ENCODE results near the gene SLC25A22.

Gene SLC25A22

GRCh38 chr11:771617-772204 is 26.4 kb downstream of the SLC25A22 start:
- DNase-seq (ENCODE audit: low read depth in 2 of 2): no peak

DNA sequence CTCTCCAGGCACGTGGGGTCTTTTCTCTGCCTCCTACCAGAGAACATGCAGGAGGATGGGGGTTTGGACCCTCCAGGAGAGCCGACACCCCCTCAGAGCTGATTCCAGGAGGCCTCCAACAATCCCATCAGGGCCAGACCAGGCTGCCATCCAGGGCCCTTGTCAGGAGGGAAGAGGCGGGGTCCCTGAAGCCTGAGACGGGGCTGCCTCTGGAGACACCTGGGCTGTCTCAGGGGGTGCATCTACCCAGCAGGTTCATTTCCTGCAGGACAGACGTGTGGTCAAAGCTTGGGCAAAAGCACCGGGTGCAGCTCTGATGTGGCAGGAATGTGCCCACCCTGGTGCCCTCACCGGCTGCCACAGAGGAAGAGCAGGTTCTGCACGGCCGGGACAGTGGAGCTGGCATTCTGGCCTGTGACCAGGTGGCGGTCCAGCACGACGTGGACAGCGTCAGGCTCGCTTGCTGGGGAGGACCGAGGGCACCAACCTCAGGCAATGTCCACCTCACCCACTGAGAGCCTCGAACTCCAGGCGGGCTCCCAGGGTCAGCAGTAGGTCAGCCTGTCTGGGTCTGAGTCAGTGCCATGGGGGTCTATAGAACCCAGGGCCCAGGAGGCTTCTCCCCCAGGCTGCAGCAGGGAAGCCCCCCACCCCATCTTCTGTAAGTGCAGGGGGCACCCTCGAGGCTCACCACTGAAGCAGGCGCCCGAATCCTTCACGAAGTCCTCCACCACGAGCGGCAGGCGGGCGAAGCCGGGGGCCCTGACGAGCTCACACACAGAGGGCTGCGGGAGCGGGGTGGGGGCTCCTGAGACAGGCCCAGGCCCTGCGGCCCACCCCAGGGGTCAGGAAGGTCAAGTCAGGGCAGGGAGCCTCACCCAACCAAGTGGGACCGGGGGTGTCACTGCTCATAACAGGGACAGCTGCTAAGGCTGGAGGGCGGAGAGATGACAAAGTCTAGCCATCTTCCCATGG is 27.2 kb downstream of the SLC25A22 start:
- DNase-seq (ENCODE audit: low read depth in 2 of 2): no peak

GRCh38 chr11:769887-770641 is 28.0 kb downstream of the SLC25A22 start:
- DNase-seq (ENCODE audit: low read depth in 2 of 2): no peak

- no peak for DNase-seq (ENCODE audit: low read depth in 2 of 2)
These were observed 30.8 kb downstream of the SLC25A22 start for GRCh38 chr11:767238-767637.

- no peak for DNase-seq (ENCODE audit: low read depth in 2 of 2)
These were observed 31.2 kb downstream of the SLC25A22 start for GRCh38 chr11:766936-767210.

DNA sequence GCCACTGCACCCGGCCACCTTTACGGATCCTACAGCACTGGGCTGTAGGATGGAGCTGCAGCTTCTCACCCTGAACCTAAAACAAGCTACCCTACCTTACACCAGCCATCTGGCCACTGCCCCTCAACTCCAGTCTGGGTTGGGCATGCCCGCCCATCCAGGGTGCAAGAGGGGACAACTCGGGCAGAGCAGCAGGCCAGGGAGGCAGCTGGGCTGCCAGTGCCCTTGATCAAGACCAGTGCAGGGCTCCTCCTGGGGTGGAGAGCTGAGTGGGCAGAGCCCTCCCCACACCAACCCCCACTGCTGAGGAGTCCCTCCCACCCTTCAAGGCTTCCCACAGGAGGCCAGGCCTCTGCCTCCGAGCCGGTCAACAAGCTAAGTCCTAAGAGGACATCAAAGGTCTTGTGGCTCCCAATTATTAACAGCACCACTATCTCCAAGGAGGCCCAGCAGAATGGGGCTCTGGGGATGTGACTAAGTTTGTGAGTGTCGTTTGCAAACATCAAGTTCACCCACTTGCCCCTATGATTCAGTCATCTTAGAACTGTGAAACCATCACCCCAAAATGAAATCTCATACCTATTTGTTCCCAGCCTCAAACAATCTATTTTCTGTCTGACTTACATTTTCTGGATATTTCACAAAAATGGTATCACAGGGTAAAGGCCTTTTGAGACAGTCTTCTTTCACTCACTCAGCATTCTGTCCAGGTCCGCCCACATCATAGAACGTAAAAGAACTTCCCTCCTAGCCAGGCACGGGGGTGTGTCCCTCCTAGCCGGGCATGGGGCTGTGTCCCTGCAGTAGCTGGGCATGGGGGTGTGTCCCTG is 31.8 kb downstream of the SLC25A22 start:
- no peak for DNase-seq (ENCODE audit: low read depth in 2 of 2)

DNA sequence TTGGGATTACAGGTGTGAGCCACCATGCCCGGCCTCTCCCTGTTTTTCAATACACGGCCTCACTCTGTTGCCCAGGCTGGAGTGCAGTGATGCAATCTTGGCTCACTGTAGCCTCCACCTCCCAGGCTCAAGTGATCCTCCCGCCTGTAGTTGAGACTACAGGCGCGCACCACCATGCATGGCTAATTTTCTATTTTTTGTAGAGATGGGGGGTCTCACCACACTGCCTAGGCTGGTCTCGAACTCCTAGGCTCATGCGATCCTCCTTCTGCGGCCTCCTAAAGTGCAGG is 32.3 kb downstream of the SLC25A22 start:
- no peak for DNase-seq (ENCODE audit: low read depth in 2 of 2)

DNA sequence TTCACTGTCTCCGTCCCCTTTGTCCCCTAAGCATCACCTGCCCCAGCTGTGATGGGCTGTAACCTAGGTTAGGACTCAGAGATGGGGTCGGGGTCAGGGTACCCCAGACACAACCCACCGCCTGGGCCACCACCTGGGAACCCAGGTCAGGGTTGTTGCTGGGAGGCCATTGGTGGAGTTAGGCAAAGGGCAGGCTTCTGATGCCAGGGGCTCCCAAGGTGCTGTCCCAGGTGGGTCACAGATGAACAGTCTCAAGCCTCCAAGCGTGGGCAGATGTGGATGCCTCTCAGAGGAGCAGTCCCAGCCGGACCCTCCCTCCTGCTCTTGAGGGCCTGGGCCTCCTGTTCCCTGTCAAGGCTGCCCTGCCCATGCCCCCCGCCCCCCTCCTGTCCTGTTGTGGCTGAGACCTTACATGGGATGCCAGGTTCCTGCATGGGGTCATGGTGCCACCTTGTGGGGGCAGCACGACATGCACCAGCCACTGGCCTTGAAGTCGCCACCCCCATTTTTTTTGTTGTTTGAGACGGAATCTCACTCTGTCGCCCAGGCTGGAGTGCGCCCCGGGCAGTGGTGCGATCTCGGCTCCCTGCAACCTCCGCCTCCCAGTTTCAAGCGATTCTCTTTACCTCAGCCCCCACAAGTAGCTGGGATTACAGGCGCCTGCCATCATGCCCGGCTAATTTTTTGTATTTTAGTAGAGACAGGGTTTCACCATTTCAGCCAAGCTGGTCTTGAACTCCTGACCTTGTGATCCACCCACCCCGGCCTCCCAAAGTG is 32.9 kb downstream of the SLC25A22 start:
- DNase-seq (ENCODE audit: low read depth in 2 of 2): peak in 1 of 2 experiments; percentile 45

DNA sequence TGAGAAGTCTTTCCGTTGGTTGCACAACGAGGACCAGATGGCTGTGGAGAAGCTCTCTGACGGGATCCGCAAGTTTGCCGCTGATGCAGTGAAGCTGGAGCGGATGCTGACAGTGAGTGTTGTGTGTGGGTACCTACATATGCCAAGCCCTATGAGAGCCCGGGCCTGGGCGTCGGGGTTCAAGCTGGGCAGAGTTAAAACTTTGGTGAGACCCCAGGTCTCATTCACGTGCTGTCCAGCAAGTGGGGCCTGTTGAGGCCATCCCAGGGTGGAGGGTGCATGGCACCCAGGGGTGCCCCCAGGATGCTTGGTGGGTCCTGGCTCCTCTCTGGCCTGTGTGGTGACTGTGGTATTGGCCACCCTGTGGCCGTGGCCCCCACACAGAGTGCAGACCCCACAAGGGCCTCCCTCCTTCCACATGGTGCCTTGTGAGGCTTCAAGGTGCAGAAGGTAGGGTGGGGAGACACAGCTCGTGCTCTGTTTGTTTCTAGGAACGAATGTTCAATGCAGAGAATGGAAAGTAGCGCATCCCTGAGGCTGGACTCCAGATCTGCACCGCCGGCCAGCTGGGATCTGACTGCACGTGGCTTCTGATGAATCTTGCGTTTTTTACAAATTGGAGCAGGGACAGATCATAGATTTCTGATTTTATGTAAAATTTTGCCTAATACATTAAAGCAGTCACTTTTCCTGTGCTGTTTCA is 33.6 kb downstream of the SLC25A22 start:
- no peak for DNase-seq (ENCODE audit: low read depth in 2 of 2)

DNA sequence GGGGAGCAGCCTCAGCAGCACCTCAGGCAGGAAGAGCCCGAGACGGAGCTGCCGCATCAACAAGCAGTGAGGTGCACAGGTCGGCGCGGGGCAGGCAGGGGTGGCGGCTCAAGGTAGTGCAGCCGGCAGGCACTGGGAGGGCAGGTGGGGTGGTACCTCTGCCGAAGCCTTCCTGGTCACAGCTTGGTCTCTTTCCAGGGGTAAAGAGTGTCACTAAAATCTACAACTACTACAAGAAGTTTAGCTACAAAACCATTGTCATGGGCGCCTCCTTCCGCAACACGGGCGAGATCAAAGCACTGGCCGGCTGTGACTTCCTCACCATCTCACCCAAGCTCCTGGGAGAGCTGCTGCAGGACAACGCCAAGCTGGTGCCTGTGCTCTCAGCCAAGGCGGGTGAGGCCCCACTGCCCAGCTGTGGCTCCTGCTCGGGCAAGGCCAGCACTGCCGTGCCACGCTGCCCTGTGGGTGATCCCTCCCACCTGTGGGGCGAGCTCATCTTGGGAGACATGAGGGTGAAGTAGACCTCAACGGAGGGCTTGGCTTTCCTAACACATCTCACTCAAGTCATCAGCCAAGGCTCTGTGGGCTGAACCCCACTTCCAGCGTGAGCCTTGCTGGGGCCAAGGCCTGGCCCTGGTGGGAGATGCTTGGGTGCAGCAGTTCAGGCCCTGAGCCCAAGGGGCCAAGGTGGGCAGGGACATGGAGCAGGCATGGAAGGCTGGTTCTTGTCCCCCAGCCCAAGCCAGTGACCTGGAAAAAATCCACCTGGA is 34.3 kb downstream of the SLC25A22 start:
- no peak for DNase-seq (ENCODE audit: low read depth in 2 of 2)

- DNase-seq (ENCODE audit: low read depth in 2 of 2): no peak
These were observed 35.0 kb downstream of the SLC25A22 start for GRCh38 chr11:763073-763463.

- no peak for DNase-seq (ENCODE audit: low read depth in 2 of 2)
These were observed 35.5 kb downstream of the SLC25A22 start for GRCh38 chr11:762421-763072.

DNA sequence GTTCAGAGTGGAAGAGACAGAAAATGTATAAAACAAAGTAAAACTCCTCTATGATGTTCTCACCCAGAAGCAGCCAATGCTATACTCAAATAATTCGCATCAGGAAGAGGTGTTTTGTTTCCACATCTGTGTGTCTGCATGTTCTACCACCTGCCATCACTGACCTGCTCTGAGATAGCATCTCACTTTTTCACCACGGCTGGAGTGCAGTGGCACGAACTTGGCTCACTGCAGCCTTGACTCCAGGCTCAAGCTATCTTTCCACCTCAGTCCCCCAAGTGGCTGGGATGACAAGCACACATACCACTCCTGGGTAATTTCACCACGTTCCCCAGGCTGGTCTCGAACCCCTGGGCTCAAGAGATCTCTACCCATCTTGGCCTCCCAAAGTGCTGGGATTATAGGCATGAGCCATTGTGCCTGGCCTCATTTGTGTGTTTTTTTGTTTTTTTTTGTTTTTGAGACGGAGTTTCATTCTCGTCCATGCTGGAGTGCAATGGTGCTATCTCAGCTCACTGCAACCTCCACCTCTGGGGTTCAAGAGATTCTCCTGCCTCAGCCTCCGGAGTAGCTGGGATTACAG is 36.5 kb downstream of the SLC25A22 start:
- no peak for DNase-seq (ENCODE audit: low read depth in 2 of 2)

GRCh38 chr11:760236-760635 is 37.8 kb downstream of the SLC25A22 start:
- DNase-seq (ENCODE audit: low read depth in 2 of 2): no peak

DNA sequence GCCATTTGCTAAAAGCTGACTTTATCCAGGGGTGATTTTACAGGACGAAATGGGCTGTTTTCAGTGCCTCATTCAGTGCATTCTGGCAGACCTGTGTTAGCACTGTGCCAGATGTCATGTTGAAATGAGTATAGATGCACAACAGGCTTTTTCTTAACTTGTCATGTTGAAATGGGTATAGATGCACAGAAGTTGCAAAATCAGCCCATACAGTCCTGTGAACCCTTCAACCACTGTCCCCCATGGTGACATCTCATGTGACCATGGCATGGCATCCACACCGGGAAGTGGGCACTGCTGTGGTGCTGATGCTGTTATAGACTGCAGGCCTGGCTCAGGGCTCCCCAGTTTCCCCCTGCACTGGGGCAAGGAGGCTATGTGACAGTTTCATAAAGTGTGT is 48.4 kb downstream of the SLC25A22 start:
- no peak for DNase-seq (ENCODE audit: low read depth in 2 of 2)

DNA sequence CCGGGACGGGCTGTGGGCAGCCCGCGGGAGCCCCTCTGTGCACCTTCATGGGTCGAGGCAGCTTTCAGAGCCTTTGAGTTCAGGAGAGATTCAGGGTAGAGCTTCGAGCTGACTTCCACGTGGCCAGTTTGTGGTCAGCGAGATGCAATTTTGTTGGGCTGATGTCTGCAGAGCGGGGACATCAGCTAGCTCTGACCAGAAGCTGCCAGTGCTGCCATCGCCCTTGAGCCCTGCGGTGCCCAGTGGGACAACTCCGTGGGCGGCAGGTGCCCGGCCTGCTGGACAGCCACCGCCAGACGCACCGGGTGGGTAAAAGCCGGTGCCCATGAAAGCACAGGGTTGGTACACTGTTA is 50.1 kb downstream of the SLC25A22 start:
- no peak for DNase-seq (ENCODE audit: low read depth in 2 of 2)

DNA sequence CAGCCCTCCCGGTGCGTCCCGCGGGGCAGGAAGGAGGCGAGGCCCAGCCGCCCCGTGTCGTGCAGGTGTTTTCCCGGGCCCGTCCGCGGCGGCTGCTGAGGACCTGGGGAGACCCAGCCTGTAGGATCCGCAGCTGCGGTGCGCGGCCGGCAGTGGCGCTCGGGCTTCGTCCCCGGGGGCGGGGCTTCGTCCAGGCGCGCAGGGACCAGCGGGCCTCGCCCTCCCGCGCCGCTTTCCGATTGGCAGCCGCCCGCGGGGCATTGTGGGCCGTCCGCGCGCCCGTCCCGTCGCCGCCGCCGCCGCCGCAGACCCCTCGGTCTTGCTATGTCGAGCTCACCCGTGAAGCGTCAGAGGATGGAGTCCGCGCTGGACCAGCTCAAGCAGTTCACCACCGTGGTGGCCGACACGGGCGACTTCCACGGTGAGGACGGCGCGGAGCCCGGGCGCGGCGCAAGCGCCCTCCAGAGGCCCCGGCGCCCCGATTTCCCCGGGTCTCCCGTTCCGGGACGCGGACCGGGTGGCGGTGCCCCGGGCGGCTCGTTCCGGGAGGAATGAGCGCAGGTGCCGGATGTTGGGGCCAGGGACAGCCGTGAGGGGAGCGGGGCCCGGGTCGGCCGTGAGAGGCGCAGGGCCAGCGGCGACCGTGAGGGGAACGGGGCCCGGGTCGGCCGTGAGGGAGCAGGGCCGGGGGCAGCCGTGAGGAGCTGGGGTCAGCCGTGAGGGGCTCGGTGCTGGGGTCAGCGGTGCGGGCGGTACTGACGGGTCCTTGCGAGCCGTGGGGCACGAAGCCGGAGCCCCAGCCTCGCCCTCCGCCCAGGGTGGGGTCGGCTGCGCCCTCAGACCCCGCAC is 50.7 kb downstream of the SLC25A22 start, which contains the start of gene TALDO1:
TSS of gene TALDO1 (plus strand) at position 307 of the 849 bp plus-strand sequence. CDS start at position 325, 18 bp downstream.
- DNase-seq (ENCODE audit: low read depth in 2 of 2): peak; percentile 71 to 88

Measured in stimulated activated CD4-positive, alpha-beta T cell treated with anti-CD3 and anti-CD28 coated beads, Interleukin-12 subunit alpha, Interleukin-12 subunit beta, amount 100 ng/mL, for 24 hours (primary cell).